ENCODE results near the gene INTS6.

The INTS6 gene

GRCh38 chr13:51318876-51319275, 134.0 kb downstream of the INTS6 start:
- DNase-seq (ENCODE audit: low read depth in 3 of 3): no peak

- no peak for DNase-seq (ENCODE audit: low read depth in 3 of 3)
These were observed 134.8 kb downstream of the INTS6 start for GRCh38 chr13:51318015-51318414.

GRCh38 chr13:51317262-51317661, 135.6 kb downstream of the INTS6 start:
- DNase-seq (ENCODE audit: low read depth in 3 of 3): no peak

- DNase-seq (ENCODE audit: low read depth in 3 of 3): no peak
These were observed 139.2 kb downstream of the INTS6 start for GRCh38 chr13:51313619-51314018.

- no peak for DNase-seq (ENCODE audit: low read depth in 3 of 3)
These were observed 140.8 kb downstream of the INTS6 start for GRCh38 chr13:51311957-51312520.

All from stimulated activated CD4-positive, alpha-beta T cell treated with anti-CD3 and anti-CD28 coated beads, TNF-alpha, amount 100 ng/mL, for 24 hours (primary cell).